ENCODE measurements around the gene PDE4D. TPM values are rescaled to one million over a fixed set of nuclear protein-coding genes. Genes with fewer than 3 reads are reported as not detected.

The PDE4D gene
- polyA plus RNA-seq, 1 donor (not counting 4 experiments of a cell fraction or from before 2014, with no cell fraction given): 3.6 TPM

- Histone ChIP-seq H3K27ac (ENCODE audit: control insufficient read depth, insufficient read depth, low read length) (no peak overlapping the region), H3K4me1 (ENCODE audit: control insufficient read depth, extremely low read depth, insufficient read depth, low read length) (no peaks in the 10 kb centered on the region), H3K9ac (ENCODE audit: control insufficient read depth, extremely low read depth, insufficient read depth, low read length) (no peak overlapping the region), H3K4me3 (ENCODE audit: control insufficient read depth in 2 of 3, extremely low read depth in 1 of 3, insufficient read depth in 2 of 3, low read depth in 1 of 3, low read length in 3 of 3) (no peak overlapping the region), H3K4me2 (ENCODE audit: control insufficient read depth, extremely low read depth, insufficient read depth, low read depth, low read length) (no peak overlapping the region), H3K79me2 (ENCODE audit: control insufficient read depth, insufficient read depth, low read length) (no peaks in the 10 kb centered on the region), H3K36me3 (ENCODE audit: control insufficient read depth in 2 of 2, extremely low read depth in 1 of 2, insufficient read depth in 2 of 2, low read length in 2 of 2) (peaks cover 0 to 2% of the 10 kb centered on the region in 2 experiments), H4K20me1 (ENCODE audit: control insufficient read depth, extremely low read depth, insufficient read depth, low read length) (no peaks in the 10 kb centered on the region), H3K9me3 (ENCODE audit: control insufficient read depth, low read depth, low read length) (no peaks in the 10 kb centered on the region), H3K9me1 (ENCODE audit: control insufficient read depth, extremely low read depth, insufficient read depth, low read length) (no peaks in the 10 kb centered on the region), H3K27me3 (ENCODE audit: control insufficient read depth, extremely low read depth, insufficient read depth, low read length) (no peaks in the 10 kb centered on the region), H2AFZ (ENCODE audit: control insufficient read depth, low read length) (no peak overlapping the region)
- DNase-seq (ENCODE audit: low read depth, low spot score) (no peak), FAIRE-seq (no peak)
- dilution Hi-C loops (cut with MboI; ENCODE audit: extremely low pct_ligation_motif_present, low sequenced_read_pairs): no loop called here
- TF ChIP-seq CTCF (optimal IDR thresholded peaks at IDR 0.05 in 1 of 3, IDR thresholded peaks at IDR 0.05 in 1 of 3, conservative IDR thresholded peaks at IDR 0.05 in 1 of 3; ENCODE audit: extremely low read depth in 1 of 3, insufficient read depth in 2 of 3, low read length in 3 of 3): no peak
- no peak for TF ChIP-seq EZH2 (IDR thresholded peaks at IDR 0.05; ENCODE audit: low read length)
Observed at GRCh38 chr5:58988938-58989337, 904.6 kb downstream of the PDE4D start.

DNA sequence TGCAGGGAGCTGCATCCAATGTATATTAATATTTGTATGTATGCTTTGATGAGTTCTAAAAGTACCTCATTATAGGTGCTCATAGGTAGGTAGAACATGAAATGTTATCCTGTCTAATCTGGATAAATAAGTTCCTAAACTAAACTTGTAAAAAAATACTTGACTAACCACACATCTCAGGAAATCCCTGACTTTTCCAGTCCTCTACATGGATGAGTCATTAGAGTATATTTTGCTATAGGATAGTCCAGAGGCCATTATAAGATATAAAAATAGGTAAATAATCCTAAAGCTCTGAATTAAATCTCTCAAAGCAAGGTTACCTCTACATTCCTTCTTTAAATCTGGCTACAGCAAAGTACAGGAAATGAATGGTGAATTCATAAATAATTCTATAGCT, 906.3 kb downstream of the PDE4D start:
- Histone ChIP-seq H3K36me3 (ENCODE audit: control insufficient read depth in 2 of 2, extremely low read depth in 1 of 2, insufficient read depth in 2 of 2, low read length in 2 of 2) (peaks cover 0 to 2% of the 10 kb centered on the region in 2 experiments), H3K9me1 (ENCODE audit: control insufficient read depth, extremely low read depth, insufficient read depth, low read length) (no peaks in the 10 kb centered on the region), H3K79me2 (ENCODE audit: control insufficient read depth, insufficient read depth, low read length) (no peaks in the 10 kb centered on the region), H4K20me1 (ENCODE audit: control insufficient read depth, extremely low read depth, insufficient read depth, low read length) (no peaks in the 10 kb centered on the region), H3K9ac (ENCODE audit: control insufficient read depth, extremely low read depth, insufficient read depth, low read length) (no peak overlapping the region), H3K27me3 (ENCODE audit: control insufficient read depth, extremely low read depth, insufficient read depth, low read length) (no peaks in the 10 kb centered on the region), H3K4me1 (ENCODE audit: control insufficient read depth, extremely low read depth, insufficient read depth, low read length) (no peaks in the 10 kb centered on the region), H3K4me2 (ENCODE audit: control insufficient read depth, extremely low read depth, insufficient read depth, low read depth, low read length) (no peak overlapping the region), H2AFZ (ENCODE audit: control insufficient read depth, low read length) (no peak overlapping the region), H3K4me3 (ENCODE audit: control insufficient read depth in 2 of 3, extremely low read depth in 1 of 3, insufficient read depth in 2 of 3, low read depth in 1 of 3, low read length in 3 of 3) (no peak overlapping the region), H3K9me3 (ENCODE audit: control insufficient read depth, low read depth, low read length) (no peaks in the 10 kb centered on the region), H3K27ac (ENCODE audit: control insufficient read depth, insufficient read depth, low read length) (no peak overlapping the region)
- dilution Hi-C loops (cut with MboI; ENCODE audit: extremely low pct_ligation_motif_present, low sequenced_read_pairs): no loop called here
- no peak for FAIRE-seq
- DNase-seq (ENCODE audit: low read depth, low spot score): no peak
- no peak for TF ChIP-seq EZH2 (IDR thresholded peaks at IDR 0.05; ENCODE audit: low read length)
- TF ChIP-seq CTCF (optimal IDR thresholded peaks at IDR 0.05 in 1 of 3, IDR thresholded peaks at IDR 0.05 in 1 of 3, conservative IDR thresholded peaks at IDR 0.05 in 1 of 3; ENCODE audit: extremely low read depth in 1 of 3, insufficient read depth in 2 of 3, low read length in 3 of 3): no peak
